IPS DF 4.7 (cell line): Measurements from ENCODE around the gene GTPBP3.
"Not testable (repeated sequence)": the region's sequence is repeated elsewhere in the genome, so short reads cannot be mapped to it uniquely, and the experiment has no call there.

Experiments
- DNase-seq: peaks from one replicate; pipeline ENCODE4 v3.0.0-alpha.2; 2013; ENCODE audit warnings: low spot score; ENCODE audit errors: extremely low read depth

The GTPBP3 gene

GRCh38 chr19:17341386-17341785, 4.0 kb downstream of the GTPBP3 start:
- DNase-seq, result no peak

GRCh38 chr19:17341845-17342244, 4.5 kb downstream of the GTPBP3 start:
- no peak for DNase-seq

GRCh38 chr19:17346109-17346671, 8.8 kb downstream of the GTPBP3 start:
- no peak for DNase-seq

- DNase-seq, result no peak
These were observed 10.0 kb downstream of the GTPBP3 start for GRCh38 chr19:17347361-17347760.

GRCh38 chr19:17347877-17348276, 10.5 kb downstream of the GTPBP3 start:
- no peak for DNase-seq

- DNase-seq, result no peak
These were observed 11.3 kb downstream of the GTPBP3 start for GRCh38 chr19:17348700-17349099.

DNA sequence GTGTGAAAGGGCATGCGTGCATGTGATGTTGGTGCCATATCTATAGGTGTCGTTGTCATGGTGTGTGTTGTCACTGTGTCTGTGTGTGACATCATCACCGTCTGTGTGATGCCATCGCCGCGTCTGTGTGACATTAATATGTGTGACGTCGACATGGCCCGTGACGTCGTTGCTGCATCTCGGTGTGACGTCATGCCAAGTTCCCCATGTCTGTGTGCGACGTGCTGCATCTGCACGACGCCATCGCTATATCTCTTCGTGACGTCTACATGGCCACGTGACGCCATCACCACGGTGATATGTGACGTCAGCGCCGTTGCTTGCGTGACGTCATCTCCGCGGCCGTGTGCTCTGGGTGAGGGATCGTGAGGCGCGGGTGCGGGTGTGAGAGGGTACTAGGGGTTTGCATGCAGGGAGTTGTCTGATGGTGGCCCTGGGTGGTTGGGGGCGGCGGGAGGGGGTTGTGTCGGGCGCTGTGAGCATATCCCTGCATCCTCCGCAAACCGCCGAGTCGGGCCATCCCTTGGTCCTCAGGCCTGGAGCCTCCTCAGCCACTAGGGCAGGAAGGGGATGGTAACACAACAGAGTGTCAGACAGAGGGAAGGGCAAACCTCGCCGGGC, 14.6 kb downstream of the GTPBP3 start:
- DNase-seq, result no peak

DNA sequence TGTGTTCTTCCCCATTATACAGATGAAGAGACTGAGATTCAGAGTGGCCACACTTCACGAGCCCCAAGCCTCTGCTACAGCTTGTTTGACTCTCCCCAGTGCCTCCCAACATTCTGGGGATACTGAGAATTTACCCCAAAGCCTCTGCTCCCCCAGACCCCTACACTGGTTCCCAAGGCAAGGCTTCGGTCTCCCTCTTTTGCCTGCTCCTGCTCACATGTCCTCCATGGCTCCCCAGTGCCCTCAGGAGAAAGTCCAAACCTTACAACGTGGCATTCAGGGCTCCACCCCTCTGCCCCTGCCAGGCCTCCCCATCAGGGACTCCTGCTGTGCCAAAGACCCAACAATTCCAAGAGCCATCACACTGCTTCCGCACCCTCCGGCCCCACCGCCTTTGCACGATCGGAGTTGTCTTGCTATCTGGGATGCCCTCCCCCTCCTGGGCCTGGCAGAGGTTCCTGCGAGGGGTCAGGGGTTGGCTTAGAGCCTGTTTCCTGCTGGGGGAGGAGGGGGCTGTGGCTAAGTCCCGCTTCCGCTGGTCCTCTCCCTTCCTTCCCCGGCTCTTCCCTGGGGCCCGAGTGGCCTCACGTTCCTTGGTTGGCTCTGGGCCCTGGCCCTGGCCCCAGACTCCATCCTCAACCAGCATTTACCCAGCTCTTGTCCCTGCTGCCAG, 15.4 kb downstream of the GTPBP3 start:
- no peak for DNase-seq

DNA sequence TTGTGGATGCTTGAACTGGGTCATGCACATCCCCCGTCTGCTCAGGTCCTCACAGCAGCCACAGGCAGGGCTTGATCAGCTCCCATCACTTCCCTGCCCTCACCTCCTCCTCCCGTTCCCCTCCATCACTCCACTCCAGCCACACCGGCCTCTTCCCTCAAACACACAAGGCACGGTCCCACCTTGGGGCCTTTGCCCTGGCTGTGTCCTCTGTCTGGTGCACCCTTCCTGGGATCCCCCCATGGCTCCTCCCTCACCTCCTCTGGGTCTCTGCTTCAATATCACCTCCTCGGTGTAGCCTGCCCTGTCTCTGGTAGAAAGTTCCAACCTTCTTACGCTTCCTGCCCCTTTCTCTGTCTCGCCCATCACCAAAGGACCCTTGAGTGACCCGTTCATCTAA, 16.0 kb downstream of the GTPBP3 start:
- DNase-seq, result no peak

GRCh38 chr19:17357078-17357666, 19.8 kb downstream of the GTPBP3 start:
- DNase-seq, result no peak

DNA sequence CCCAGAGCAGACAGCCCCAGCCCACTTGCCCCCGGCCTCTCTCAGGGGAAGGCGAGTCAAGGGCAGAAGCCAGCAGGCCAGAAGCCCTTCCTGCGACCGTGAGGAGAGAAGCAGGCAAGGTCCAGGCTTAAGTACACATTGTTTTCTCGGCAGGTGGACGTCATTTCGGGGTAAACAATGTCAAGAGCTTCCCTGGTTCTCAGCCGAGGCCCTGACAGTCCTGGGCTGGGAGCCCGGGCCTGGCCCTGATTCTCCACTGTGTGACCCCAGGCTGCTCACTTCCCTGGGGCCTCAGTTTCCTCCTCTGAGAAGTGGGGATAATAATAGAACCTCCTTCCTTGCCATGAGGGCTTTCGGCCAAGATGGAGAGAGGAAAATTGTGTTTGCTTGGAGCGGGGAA, 20.4 kb downstream of the GTPBP3 start:
- DNase-seq, result no peak

DNA sequence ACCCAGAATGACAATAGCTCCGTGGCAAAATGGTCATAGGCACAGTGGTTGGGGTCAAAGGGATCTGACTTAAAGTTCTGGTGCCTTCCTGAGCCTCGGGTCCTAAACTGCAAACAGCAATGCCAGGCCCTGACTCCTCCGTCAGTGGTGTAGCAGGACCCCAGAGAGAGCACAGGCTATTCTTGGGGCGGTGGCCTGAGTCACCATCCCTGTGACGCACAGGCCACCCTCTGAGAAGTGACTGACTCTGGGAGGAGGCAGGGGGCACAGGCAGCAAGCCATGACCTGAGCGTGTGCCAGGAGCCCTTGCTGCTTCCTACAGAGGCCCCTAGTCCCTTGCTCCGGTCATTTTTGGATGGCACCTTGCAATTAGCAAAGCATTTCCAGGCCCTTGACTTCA, 21.0 kb downstream of the GTPBP3 start:
- no peak for DNase-seq

DNA sequence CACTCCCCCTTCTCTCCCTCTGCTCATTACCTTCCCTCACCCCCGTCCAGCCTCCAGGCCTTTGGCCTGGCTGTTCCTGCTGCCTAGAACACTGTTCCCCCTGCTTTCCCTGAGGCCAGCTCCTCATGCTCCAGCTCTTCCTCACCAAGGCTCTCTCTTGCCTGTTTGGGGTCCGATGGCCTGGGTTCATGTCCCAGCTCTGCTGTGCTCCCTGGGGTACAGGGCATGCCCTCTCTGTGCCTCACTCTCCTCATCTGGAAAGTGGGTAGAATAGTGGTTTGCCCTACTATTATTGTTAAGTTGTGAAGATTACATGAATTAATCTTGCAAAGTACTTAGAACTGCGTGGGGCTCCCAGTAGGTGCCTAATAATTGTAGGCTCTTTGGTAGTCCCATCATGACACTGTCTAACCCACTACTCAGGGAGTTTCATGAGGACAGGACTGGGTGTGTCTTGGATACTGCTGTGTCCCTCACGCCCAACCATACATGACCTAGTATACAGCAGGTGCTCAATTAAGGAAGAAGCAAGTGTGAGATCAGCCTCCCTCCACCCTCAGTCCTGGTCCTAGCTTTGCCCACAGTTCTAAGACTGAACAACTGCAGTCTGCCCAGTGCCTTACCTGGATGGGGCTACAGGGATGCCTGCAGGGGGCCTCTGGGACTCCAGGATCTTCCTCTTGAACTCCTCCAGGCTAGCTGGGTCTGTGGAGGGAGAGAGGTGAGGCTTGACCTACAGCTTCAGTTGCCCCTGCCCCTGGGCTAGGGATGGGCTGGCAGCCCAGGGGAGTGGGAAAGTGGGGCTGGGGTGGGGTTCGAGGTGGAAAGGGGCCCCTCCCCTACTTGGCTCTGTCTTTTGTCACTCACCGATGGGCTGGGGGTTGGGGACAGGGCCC, 22.8 kb downstream of the GTPBP3 start:
- no peak for DNase-seq

DNA sequence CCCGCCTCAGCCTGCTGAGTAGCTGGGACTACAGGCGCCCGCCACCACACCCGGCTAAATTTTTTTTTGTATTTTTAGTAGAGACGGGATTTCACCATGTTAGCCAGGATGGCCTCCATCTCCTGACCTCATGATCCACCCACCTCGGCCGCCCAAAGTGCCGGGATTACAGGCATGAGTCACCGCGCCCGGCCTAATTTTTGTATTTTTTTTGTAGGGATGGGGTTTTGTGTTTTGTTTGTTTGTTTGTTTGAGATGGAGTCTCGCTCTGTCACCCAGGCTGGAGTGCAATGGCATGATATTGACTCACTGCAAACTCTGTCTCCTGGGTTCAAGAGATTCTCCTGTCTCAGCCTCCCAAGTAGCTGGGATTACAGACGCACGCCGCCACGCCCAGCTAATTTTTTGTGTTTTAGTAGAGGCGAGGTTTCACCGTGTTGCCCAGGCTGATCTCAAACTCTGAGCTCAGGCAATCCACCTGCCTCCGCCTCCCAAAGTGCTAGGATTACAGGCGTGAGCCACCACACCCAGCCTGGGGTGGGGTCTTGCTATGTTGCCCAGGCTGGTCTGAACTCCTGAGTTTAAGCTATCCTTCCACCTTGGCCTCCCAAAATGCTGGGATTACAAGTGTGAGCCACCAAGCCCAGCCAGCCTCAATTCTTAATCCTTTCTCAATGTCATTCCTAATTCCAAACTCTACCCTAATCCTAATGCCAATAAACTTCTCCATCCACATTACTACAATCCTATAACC, 26.7 kb downstream of the GTPBP3 start:
- DNase-seq, result not testable (repeated sequence)

DNA sequence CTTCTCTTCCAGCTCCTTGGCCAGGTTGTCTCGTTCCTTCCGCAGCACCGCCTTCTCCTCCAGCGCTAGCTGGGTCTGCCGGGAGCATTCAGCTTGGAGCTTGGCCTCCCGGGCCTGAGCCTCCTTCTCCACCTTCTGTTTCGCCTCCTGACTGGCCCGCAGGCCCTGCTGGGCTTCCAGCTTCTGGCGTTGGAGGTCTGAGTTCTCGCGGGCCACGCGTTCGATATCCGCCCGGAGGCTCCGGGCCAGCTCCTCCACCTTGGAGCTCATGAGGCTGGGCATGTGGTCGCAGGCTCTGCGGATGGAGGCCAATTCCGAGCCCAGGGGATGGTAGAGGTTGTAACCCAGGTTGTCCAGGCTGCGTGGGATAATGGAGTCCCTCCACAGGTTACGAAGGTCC, 28.0 kb downstream of the GTPBP3 start:
- no peak for DNase-seq

- DNase-seq, result no peak
These were observed 32.8 kb downstream of the GTPBP3 start for GRCh38 chr19:17370026-17370587.

- no peak for DNase-seq
These were observed 39.7 kb downstream of the GTPBP3 start, which contains the start of gene PLVAP for GRCh38 chr19:17376935-17377600. Gene PLVAP, minus strand, starts transcription at chr19:17377342. Its CDS starts 54 bp downstream, at chr19:17377288.

- DNase-seq, result no peak
These were observed 40.9 kb downstream of the GTPBP3 start for GRCh38 chr19:17378271-17378670.

DNA sequence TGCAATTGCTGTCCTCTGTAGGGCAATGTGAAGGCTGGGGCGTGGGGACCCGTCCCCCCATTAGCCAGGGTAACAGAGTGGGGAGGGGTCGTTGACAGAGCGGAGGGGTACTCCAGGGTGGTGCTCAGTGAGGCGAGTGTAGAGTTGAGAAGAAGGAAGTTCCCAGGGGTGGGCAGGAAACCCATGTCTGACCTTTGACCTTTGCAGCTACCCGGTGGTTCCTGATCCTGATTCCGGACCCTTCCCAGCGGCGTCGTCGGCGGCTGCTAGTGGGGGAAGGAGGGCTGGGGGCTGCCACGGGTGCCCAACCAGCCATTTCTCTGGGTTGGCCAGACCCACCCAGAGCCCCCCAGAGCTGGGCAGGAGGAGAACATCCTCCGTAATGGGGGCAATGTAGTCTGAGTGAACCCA, 41.9 kb downstream of the GTPBP3 start:
- DNase-seq, result no peak
